HUES48 (cell line): ENCODE results near the gene RNU2-63P.
"Not testable (repeated sequence)": the region's sequence is repeated elsewhere in the genome, so short reads cannot be mapped to it uniquely, and the experiment has no call there.

Experiments used
- H3K27ac ChIP-seq: one replicate; pipeline ENCODE4 v1.7.0; 2013; ENCODE audit warnings: low read depth, low read length, inconsistent platforms
- H3K27me3 ChIP-seq: 2 replicates; pipeline ENCODE4 v1.6.1; 2013; ENCODE audit warnings: mild to moderate bottlenecking, low read length; ENCODE audit not compliant: control insufficient read depth, insufficient read depth
- H3K36me3 ChIP-seq: 2 replicates; pipeline ENCODE4 v1.6.1; 2013; ENCODE audit warnings: low read length; ENCODE audit not compliant: control insufficient read depth, insufficient read depth
- H3K4me1 ChIP-seq: 2 replicates; pipeline ENCODE4 v1.6.1; 2013; ENCODE audit warnings: mild to moderate bottlenecking, low read length; ENCODE audit not compliant: control insufficient read depth, insufficient read depth
- H3K4me3 ChIP-seq: 2 replicates; pipeline ENCODE4 v1.5.1; 2013; ENCODE audit warnings: mild to moderate bottlenecking, low read depth, low read length
- H3K9ac ChIP-seq: 2 replicates; pipeline ENCODE4 v1.6.1; 2013; ENCODE audit warnings: mild to moderate bottlenecking, low read depth, low read length, moderate library complexity
- H3K9me3 ChIP-seq: 2 replicates; pipeline ENCODE4 v1.6.1; 2013; ENCODE audit warnings: low read length; ENCODE audit not compliant: control insufficient read depth, insufficient read depth

The RNU2-63P gene

GRCh38 chr2:87981182-87981581 lies 35.2 kb downstream of the RNU2-63P start:
- H3K9me3 ChIP-seq, H3K9ac ChIP-seq, H3K4me1 ChIP-seq, H3K4me3 ChIP-seq, H3K36me3 ChIP-seq, H3K27ac ChIP-seq, H3K27me3 ChIP-seq: not testable (repeated sequence)

GRCh38 chr2:87972385-87972784 lies 44.0 kb downstream of the RNU2-63P start:
- not testable (repeated sequence) for H3K4me1 ChIP-seq, H3K9ac ChIP-seq, H3K36me3 ChIP-seq, H3K27ac ChIP-seq, H3K9me3 ChIP-seq, H3K27me3 ChIP-seq, H3K4me3 ChIP-seq
